ENCODE measurements around the gene TP53RK. TPM values are rescaled to one million over a fixed set of nuclear protein-coding genes. Genes with fewer than 3 reads are reported as not detected.

Gene TP53RK
- total and polyA plus RNA-seq, 2 of the 13 experiments (the other 11 are each of a cell fraction or from before 2014, with no cell fraction given) = 12.9 to 25.5 TPM

- TF ChIP-seq, protein P1, sequence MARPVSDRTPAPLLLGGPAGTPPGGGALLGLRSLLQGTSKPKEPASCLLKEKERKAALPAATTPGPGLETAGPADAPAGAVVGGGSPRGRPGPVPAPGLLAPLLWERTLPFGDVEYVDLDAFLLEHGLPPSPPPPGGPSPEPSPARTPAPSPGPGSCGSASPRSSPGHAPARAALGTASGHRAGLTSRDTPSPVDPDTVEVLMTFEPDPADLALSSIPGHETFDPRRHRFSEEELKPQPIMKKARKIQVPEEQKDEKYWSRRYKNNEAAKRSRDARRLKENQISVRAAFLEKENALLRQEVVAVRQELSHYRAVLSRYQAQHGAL (CRISPR knock-in tag; IDR thresholded peaks at IDR 0.05; ENCODE audit: not compliant biosample characterization) = no peak
- TF ChIP-seq ATRX (CRISPR knock-in tag; IDR thresholded peaks at IDR 0.05; ENCODE audit: borderline replicate concordance) = no peak
- no peak for TF ChIP-seq ZFAT (CRISPR knock-in tag; conservative IDR thresholded peaks at IDR 0.05)
- TF ChIP-seq MEIS2 (CRISPR knock-in tag; IDR thresholded peaks at IDR 0.05) = no peak; the same call in 1 of the 2 replicates
- no peak for TF ChIP-seq SRSF1 (optimal IDR thresholded peaks at IDR 0.05; ENCODE audit: low read depth, low read length)
- no peak for TF ChIP-seq EED (CRISPR knock-in tag; IDR thresholded peaks at IDR 0.05)
- peak; percentile 50; the same call in 1 of the 2 replicates for TF ChIP-seq GMEB1 (CRISPR knock-in tag; IDR thresholded peaks at IDR 0.05; ENCODE audit: borderline replicate concordance)
- TF ChIP-seq, protein P2, sequence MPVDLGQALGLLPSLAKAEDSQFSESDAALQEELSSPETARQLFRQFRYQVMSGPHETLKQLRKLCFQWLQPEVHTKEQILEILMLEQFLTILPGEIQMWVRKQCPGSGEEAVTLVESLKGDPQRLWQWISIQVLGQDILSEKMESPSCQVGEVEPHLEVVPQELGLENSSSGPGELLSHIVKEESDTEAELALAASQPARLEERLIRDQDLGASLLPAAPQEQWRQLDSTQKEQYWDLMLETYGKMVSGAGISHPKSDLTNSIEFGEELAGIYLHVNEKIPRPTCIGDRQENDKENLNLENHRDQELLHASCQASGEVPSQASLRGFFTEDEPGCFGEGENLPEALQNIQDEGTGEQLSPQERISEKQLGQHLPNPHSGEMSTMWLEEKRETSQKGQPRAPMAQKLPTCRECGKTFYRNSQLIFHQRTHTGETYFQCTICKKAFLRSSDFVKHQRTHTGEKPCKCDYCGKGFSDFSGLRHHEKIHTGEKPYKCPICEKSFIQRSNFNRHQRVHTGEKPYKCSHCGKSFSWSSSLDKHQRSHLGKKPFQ (CRISPR knock-in tag; IDR thresholded peaks at IDR 0.05; ENCODE audit: insufficient replicate concordance) = peak; percentile 32
- TF ChIP-seq ZNF484 (CRISPR knock-in tag; IDR thresholded peaks at IDR 0.05; ENCODE audit: borderline replicate concordance, low read depth) = no peak
- no peak for TF ChIP-seq ZNF207 (IDR thresholded peaks at IDR 0.05; ENCODE audit: borderline replicate concordance)
- peak; percentile 13; the same call in 1 of the 2 replicates for TF ChIP-seq SATB2 (CRISPR knock-in tag; IDR thresholded peaks at IDR 0.05)
- peak; percentile 60; the same call in 1 of the 2 replicates for TF ChIP-seq ZNF350 (CRISPR knock-in tag; IDR thresholded peaks at IDR 0.05; ENCODE audit: borderline replicate concordance, low read depth)
- TF ChIP-seq ELF3 (CRISPR knock-in tag; IDR thresholded peaks at IDR 0.05) = peak; percentile 98
- TF ChIP-seq HNRNPK (IDR thresholded peaks at IDR 0.05; ENCODE audit: low read depth, low read length, poor library complexity, severe bottlenecking) = no peak
- TF ChIP-seq, protein P3, sequence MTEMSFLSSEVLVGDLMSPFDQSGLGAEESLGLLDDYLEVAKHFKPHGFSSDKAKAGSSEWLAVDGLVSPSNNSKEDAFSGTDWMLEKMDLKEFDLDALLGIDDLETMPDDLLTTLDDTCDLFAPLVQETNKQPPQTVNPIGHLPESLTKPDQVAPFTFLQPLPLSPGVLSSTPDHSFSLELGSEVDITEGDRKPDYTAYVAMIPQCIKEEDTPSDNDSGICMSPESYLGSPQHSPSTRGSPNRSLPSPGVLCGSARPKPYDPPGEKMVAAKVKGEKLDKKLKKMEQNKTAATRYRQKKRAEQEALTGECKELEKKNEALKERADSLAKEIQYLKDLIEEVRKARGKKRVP (CRISPR knock-in tag; IDR thresholded peaks at IDR 0.05) = peak; percentile 5 to 82; a peak in 2 of 4 replicates
- peak; percentile 90 for TF ChIP-seq ZNF644 (CRISPR knock-in tag; IDR thresholded peaks at IDR 0.05; ENCODE audit: low read depth)
- TF ChIP-seq TFAP4 (IDR thresholded peaks at IDR 0.05; ENCODE audit: borderline replicate concordance, low read depth) = peak; percentile 6; the same call in 1 of the 2 replicates
- no peak for TF ChIP-seq ZNF282 (IDR thresholded peaks at IDR 0.05; ENCODE audit: partially characterized antibody)
- 0 out of 2 replicates have a peak, but pooled peaks have one; percentile 50 for TF ChIP-seq ZNF616 (CRISPR knock-in tag; IDR thresholded peaks at IDR 0.05; ENCODE audit: low read depth)
- TF ChIP-seq ZNF24 (IDR thresholded peaks at IDR 0.05) = no peak
- TF ChIP-seq, protein P4, sequence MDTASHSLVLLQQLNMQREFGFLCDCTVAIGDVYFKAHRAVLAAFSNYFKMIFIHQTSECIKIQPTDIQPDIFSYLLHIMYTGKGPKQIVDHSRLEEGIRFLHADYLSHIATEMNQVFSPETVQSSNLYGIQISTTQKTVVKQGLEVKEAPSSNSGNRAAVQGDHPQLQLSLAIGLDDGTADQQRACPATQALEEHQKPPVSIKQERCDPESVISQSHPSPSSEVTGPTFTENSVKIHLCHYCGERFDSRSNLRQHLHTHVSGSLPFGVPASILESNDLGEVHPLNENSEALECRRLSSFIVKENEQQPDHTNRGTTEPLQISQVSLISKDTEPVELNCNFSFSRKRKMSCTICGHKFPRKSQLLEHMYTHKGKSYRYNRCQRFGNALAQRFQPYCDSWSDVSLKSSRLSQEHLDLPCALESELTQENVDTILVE (CRISPR knock-in tag; IDR thresholded peaks at IDR 0.05) = peak; percentile 87
These were observed 18.4 kb downstream of the TP53RK start (continued) for GRCh38 chr20:46670585-46671584.

Data from HepG2 (cell line).